GM13977 (cell line): ENCODE data around the gene PHACTR1.

Experiments used
- DNase-seq: peaks from one replicate; pipeline ENCODE4 v3.0.0; 2012; ENCODE audit warnings: low spot score
- CTCF ChIP-seq: IDR thresholded peaks from 2 replicates; pipeline ENCODE4 v1.5.1; 2012; ENCODE audit warnings: mild to moderate bottlenecking, control low read depth; ENCODE audit not compliant: insufficient read depth; ENCODE audit errors: extremely low read depth, missing control alignments
- in situ Hi-C: fragments of 300-500 bp; cut with MboI; formaldehyde crosslinking; loops from one replicate; pipeline ENCODE4 v1.12.0; 2022; ENCODE audit warnings: low sequenced_read_pairs, low pct_unique_long_range_greater_than_20kb, mixed read lengths, inconsistent platforms; ENCODE audit not compliant: unreplicated experiment

Gene PHACTR1

GRCh38 chr6:13013681-13014503 lies 297.3 kb downstream of the PHACTR1 start:
- peak; percentile 50 for DNase-seq
- no peak for TF ChIP-seq CTCF
- in situ Hi-C loops, result no loop called here

DNA sequence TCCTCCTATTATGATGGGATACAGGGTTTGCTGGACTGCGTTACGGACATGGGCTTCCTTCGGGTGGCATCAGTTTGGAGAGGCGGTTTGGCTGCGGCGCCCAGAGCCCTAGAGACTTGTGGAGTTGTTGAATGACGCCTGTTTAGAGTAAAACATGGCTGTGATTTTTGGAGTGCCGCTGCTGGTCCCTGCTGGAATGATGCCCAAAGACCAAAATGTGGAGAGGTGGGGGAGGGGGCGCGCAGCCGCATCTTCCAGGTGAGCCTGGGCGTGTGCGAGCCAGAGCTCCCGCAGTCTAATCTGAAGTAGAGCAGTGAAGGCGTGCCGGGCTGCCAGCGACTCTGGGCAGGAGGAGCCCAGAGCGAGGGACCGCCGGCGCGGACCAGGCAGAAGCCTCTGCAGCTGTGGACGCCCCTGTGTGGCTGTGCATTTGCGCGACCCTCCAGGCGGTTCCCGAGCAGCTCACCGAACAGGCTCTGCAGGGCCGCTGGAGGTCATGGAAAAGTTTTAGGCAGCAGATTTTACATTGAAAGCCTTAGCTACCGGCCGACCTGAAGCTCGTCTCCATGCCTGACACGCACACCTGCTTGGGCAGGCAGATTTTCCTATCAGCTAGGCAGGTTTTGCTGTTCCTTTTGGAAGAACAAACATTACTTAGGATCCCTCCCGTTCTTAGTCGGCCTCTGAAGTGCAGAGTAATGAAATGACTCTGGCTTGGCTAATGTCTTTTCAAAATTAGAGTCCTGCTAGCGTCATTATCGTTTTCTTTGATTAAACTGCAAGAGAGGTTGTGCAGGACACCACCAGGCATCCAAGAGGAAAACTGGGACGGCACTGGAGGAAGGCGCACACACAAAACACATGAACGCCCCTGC lies 298.2 kb downstream of the PHACTR1 start:
- in situ Hi-C loops, result no loop called here
- peak; percentile 14 for DNase-seq
- TF ChIP-seq CTCF, result no peak

DNA sequence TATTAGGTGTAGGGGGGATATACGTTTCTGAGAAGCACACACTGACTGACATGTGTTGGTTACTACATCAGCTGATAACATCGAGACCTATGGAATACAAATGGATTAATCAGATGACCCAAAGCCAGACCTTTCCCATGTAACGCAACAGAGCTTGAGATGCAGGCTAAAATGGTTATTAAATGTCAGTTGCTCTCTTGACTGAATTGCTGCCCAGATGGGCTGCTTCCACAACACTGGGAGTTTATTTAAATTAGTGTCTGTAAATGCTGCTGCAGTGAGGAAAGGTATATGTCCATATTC lies 298.8 kb downstream of the PHACTR1 start:
- no peak for DNase-seq
- in situ Hi-C loops, result no loop called here
- TF ChIP-seq CTCF, result no peak

- in situ Hi-C loops, result no loop called here
- DNase-seq, result no peak
- no peak for TF ChIP-seq CTCF
Measured at GRCh38 chr6:13024616-13025015, 308.0 kb downstream of the PHACTR1 start.

DNA sequence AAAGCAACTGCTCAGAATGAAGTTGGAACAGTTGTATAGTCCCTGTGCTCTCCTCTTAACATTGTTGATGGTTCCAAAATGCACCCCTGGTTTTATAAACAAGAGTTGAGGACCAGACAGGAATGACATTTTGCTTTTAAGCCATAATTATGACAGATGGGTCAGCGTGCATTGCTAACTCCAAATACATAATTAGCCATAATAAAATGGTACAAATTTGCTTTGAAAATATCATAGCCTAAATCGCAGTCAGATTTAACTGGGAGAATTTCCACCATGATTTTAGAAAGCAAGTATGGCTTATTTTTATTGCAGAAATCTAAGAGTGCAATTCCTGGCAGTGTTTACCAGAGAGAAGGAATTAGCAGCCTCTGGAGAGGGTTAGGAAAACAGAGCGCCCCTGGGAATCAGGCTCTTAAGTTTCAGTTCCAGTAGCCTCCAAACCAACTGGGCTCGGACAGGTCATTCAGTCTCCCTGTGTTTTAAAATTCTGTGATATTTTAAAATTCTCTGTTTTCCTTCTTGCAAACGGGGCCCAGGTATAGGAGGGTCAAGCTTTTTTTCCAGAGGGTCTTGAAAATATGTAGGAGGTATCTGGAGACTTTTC lies 309.4 kb downstream of the PHACTR1 start:
- in situ Hi-C loops, result no loop called here
- no peak for DNase-seq
- TF ChIP-seq CTCF, result no peak

GRCh38 chr6:13026557-13026956 lies 310.0 kb downstream of the PHACTR1 start:
- in situ Hi-C loops, result no loop called here
- no peak for TF ChIP-seq CTCF
- no peak for DNase-seq
